ENCODE data around the gene DALRD3. TPM values are rescaled to one million over a fixed set of nuclear protein-coding genes. Genes with fewer than 3 reads are reported as not detected.

DALRD3 gene
- total and polyA plus RNA-seq, 2 of the 8 experiments (the other 6 are each of a cell fraction or from before 2014, with no cell fraction given): 30.4 to 86.5 TPM

DNA sequence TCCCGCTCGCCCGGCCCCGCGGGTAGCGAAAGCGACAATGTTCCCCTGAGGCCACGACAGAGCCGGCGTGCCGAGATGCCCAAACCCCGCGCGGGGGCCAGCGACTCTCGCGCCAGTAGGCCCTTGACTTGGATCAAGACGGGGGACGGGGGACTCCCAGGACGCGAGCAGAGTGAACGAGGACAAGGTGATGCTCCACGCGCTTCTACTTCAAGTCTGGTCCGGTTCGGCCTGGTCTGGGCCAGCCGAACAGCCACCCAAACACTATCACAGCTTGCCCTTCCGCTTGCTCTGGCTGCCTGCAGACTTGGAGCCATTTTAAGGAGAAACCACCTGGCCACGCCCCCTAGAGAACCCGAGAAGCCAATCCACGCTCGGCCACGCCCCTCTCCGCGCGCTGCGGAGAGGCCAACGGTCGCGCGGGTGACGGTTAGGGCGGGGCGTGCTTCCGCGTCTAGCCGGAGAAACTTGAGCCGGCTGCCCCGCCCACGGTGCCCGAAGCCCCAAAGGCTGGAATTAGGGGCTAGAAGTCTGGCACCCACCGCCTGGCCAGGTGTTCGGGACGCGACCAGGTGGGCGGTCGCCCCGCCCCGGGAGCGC lies 2.9 kb upstream of the DALRD3 start (continued):
- TF ChIP-seq EGR1 (IDR thresholded peaks at IDR 0.05; ENCODE audit: borderline replicate concordance, low read depth, low read length) (no peak), CHD2 (IDR thresholded peaks at IDR 0.05; ENCODE audit: low read length) (no peak), TBP (IDR thresholded peaks at IDR 0.05; ENCODE audit: low read depth, low read length) (peak; percentile 96), YY1 (IDR thresholded peaks at IDR 0.05; ENCODE audit: low read depth, low read length) (peak; percentile 84), NANOG (IDR thresholded peaks at IDR 0.05; ENCODE audit: insufficient read depth, low read depth, low read length, poor library complexity, severe bottlenecking) (no peak), RBBP5 (IDR thresholded peaks at IDR 0.05; ENCODE audit: borderline replicate concordance, low read depth, low read length) (no peak), RFX5 (IDR thresholded peaks at IDR 0.05; ENCODE audit: borderline replicate concordance, low read depth, low read length) (no peak), SAP30 (IDR thresholded peaks at IDR 0.05; ENCODE audit: insufficient read depth, insufficient replicate concordance, low read length) (no peak), TAF1 (IDR thresholded peaks at IDR 0.05; ENCODE audit: low read depth, low read length) (peak; percentile 96), RAD21 (IDR thresholded peaks at IDR 0.05 in 1 of 2, conservative IDR thresholded peaks at IDR 0.05 in 1 of 2; ENCODE audit: low read depth in 2 of 2, low read length in 2 of 2) (no peak)
- TF ChIP-seq, protein P1, sequence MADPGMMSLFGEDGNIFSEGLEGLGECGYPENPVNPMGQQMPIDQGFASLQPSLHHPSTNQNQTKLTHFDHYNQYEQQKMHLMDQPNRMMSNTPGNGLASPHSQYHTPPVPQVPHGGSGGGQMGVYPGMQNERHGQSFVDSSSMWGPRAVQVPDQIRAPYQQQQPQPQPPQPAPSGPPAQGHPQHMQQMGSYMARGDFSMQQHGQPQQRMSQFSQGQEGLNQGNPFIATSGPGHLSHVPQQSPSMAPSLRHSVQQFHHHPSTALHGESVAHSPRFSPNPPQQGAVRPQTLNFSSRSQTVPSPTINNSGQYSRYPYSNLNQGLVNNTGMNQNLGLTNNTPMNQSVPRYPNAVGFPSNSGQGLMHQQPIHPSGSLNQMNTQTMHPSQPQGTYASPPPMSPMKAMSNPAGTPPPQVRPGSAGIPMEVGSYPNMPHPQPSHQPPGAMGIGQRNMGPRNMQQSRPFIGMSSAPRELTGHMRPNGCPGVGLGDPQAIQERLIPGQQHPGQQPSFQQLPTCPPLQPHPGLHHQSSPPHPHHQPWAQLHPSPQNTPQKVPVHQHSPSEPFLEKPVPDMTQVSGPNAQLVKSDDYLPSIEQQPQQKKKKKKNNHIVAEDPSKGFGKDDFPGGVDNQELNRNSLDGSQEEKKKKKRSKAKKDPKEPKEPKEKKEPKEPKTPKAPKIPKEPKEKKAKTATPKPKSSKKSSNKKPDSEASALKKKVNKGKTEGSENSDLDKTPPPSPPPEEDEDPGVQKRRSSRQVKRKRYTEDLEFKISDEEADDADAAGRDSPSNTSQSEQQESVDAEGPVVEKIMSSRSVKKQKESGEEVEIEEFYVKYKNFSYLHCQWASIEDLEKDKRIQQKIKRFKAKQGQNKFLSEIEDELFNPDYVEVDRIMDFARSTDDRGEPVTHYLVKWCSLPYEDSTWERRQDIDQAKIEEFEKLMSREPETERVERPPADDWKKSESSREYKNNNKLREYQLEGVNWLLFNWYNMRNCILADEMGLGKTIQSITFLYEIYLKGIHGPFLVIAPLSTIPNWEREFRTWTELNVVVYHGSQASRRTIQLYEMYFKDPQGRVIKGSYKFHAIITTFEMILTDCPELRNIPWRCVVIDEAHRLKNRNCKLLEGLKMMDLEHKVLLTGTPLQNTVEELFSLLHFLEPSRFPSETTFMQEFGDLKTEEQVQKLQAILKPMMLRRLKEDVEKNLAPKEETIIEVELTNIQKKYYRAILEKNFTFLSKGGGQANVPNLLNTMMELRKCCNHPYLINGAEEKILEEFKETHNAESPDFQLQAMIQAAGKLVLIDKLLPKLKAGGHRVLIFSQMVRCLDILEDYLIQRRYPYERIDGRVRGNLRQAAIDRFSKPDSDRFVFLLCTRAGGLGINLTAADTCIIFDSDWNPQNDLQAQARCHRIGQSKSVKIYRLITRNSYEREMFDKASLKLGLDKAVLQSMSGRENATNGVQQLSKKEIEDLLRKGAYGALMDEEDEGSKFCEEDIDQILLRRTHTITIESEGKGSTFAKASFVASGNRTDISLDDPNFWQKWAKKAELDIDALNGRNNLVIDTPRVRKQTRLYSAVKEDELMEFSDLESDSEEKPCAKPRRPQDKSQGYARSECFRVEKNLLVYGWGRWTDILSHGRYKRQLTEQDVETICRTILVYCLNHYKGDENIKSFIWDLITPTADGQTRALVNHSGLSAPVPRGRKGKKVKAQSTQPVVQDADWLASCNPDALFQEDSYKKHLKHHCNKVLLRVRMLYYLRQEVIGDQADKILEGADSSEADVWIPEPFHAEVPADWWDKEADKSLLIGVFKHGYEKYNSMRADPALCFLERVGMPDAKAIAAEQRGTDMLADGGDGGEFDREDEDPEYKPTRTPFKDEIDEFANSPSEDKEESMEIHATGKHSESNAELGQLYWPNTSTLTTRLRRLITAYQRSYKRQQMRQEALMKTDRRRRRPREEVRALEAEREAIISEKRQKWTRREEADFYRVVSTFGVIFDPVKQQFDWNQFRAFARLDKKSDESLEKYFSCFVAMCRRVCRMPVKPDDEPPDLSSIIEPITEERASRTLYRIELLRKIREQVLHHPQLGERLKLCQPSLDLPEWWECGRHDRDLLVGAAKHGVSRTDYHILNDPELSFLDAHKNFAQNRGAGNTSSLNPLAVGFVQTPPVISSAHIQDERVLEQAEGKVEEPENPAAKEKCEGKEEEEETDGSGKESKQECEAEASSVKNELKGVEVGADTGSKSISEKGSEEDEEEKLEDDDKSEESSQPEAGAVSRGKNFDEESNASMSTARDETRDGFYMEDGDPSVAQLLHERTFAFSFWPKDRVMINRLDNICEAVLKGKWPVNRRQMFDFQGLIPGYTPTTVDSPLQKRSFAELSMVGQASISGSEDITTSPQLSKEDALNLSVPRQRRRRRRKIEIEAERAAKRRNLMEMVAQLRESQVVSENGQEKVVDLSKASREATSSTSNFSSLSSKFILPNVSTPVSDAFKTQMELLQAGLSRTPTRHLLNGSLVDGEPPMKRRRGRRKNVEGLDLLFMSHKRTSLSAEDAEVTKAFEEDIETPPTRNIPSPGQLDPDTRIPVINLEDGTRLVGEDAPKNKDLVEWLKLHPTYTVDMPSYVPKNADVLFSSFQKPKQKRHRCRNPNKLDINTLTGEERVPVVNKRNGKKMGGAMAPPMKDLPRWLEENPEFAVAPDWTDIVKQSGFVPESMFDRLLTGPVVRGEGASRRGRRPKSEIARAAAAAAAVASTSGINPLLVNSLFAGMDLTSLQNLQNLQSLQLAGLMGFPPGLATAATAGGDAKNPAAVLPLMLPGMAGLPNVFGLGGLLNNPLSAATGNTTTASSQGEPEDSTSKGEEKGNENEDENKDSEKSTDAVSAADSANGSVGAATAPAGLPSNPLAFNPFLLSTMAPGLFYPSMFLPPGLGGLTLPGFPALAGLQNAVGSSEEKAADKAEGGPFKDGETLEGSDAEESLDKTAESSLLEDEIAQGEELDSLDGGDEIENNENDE (IDR thresholded peaks at IDR 0.05; ENCODE audit: insufficient replicate concordance, low read length): no peak
